Measurements from ENCODE around the gene ACTR5. TPM values are rescaled to one million over a fixed set of nuclear protein-coding genes. Genes with fewer than 3 reads are reported as not detected.
A peak's percentile ranks its signal among the peaks of the same experiment; 100 is the strongest.

Gene ACTR5
- total RNA-seq, 1 experiment from 2014 or later: 14.1 TPM

DNA sequence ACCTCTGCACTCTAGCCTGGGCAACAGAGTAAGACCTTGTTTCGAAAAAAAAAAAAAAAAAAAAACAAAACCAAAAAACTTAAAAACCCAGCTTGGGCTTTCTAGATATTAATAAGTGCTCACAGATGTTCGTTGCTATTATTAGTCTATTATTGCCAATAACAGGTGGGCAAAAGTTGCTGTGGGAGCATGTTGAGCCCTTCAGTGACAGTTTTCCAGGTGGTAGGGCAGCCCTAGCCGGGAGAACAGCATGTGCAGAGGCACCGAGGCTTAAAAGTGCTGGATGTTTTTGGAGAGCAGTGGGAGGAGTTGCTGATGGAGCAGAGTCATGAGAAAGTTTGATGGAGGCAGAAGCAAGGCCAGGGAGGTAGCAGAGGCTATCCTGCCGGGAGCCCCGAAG, 61.7 kb downstream of the ACTR5 start:
- Histone ChIP-seq H3K27me3 (ENCODE audit: insufficient read depth, low read length) (no peaks in the 10 kb centered on the region), H3K79me2 (ENCODE audit: insufficient read depth, low read length) (no peaks in the 10 kb centered on the region), H3K9ac (ENCODE audit: extremely low read depth, insufficient read length, low read length) (no peak overlapping the region)

More for the DNA sequence above, 61.7 kb downstream of the ACTR5 start:
- H3K4me3 Mint-ChIP-seq: no peak overlapping the region
- no peak overlapping the region for H2AFZ ChIP-seq (ENCODE audit: low read length)
- no peaks in the 10 kb centered on the region for H3K9me3 Mint-ChIP-seq
- WGBS (ENCODE audit: extremely low coverage, insufficient read length, low lambda C conversion rate): no CpG with 5 or more reads among the region's 6 CpGs
- no peaks in the 10 kb centered on the region for H3K79me1 ChIP-seq (ENCODE audit: insufficient read depth, low read depth, low read length, poor library complexity, severe bottlenecking)
- no peak overlapping the region for H3K56ac ChIP-seq (ENCODE audit: insufficient read length, low read depth, low read length)
- no peaks in the 10 kb centered on the region for H3K9me3 ChIP-seq (ENCODE audit: control insufficient read depth, low read depth, low read length)
- no peak overlapping the region for H2BK12ac ChIP-seq (ENCODE audit: insufficient read length, low read depth, low read length)
- peaks cover 20 to 27% of the 10 kb centered on the region in 2 experiments for H3K4me1 Mint-ChIP-seq
- peaks cover 19% of the 10 kb centered on the region for H3K23me2 ChIP-seq (ENCODE audit: insufficient read length, low read depth, low read length, poor library complexity, severe bottlenecking)
- H2BK20ac ChIP-seq (ENCODE audit: low read depth, low read length, poor library complexity, severe bottlenecking): no peak overlapping the region
- no peak overlapping the region for H3K23ac ChIP-seq (ENCODE audit: insufficient read length, low read depth, low read length)
- no peak overlapping the region for H2BK5ac ChIP-seq (ENCODE audit: insufficient read length, low read length)
- no peak overlapping the region for H4K91ac ChIP-seq (ENCODE audit: insufficient read length, low read depth, low read length)
- H4K20me1 ChIP-seq (ENCODE audit: control insufficient read depth, insufficient read depth, insufficient read length): no peaks in the 10 kb centered on the region
- TF ChIP-seq, protein P1, sequence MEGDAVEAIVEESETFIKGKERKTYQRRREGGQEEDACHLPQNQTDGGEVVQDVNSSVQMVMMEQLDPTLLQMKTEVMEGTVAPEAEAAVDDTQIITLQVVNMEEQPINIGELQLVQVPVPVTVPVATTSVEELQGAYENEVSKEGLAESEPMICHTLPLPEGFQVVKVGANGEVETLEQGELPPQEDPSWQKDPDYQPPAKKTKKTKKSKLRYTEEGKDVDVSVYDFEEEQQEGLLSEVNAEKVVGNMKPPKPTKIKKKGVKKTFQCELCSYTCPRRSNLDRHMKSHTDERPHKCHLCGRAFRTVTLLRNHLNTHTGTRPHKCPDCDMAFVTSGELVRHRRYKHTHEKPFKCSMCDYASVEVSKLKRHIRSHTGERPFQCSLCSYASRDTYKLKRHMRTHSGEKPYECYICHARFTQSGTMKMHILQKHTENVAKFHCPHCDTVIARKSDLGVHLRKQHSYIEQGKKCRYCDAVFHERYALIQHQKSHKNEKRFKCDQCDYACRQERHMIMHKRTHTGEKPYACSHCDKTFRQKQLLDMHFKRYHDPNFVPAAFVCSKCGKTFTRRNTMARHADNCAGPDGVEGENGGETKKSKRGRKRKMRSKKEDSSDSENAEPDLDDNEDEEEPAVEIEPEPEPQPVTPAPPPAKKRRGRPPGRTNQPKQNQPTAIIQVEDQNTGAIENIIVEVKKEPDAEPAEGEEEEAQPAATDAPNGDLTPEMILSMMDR (conservative IDR thresholded peaks at IDR 0.05): no peak
- H3K36me3 Mint-ChIP-seq (ENCODE audit: insufficient read depth in 1 of 3, low read depth in 3 of 3): peaks cover 0 to 6% (median 0%) of the 10 kb centered on the region in 3 experiments; a peak in 4 of 7 replicates
- peaks cover 3% of the 10 kb centered on the region; the same call in 1 of the 2 replicates for H3K4me1 ChIP-seq (ENCODE audit: insufficient read depth, low read length)
- H3K4ac ChIP-seq (ENCODE audit: low read depth, low read length): no peak overlapping the region
- no peak overlapping the region for H4K8ac ChIP-seq (replicated peaks; ENCODE audit: insufficient read length, low read depth, low read length)
- no peak overlapping the region for H2AK5ac ChIP-seq (ENCODE audit: insufficient read length, low read length)
- H3K18ac ChIP-seq (ENCODE audit: insufficient read length, low read depth, low read length): no peak overlapping the region
- H2BK15ac ChIP-seq (ENCODE audit: low read depth, low read length): no peak overlapping the region
- peaks cover 25% of the 10 kb centered on the region for H3K27me3 Mint-ChIP-seq (ENCODE audit: low read depth)
- H4K5ac ChIP-seq (ENCODE audit: insufficient read length, low read depth, low read length): no peak overlapping the region
- no peak overlapping the region for H3K27ac Mint-ChIP-seq
- no peak overlapping the region; the same call in 1 of the 2 replicates for H3K14ac ChIP-seq (ENCODE audit: insufficient read depth, low read length)
- H3K4me2 ChIP-seq (ENCODE audit: insufficient read depth, insufficient read length, low read length): no peak overlapping the region
- no peak overlapping the region for H2BK120ac ChIP-seq (ENCODE audit: low read depth, low read length, poor library complexity, severe bottlenecking)
- DNase-seq: peak; percentile 17
- no peak overlapping the region for H3K27ac ChIP-seq (ENCODE audit: insufficient read length, low read depth, low read length)
- no peak overlapping the region for H3T11ph ChIP-seq (ENCODE audit: low read length)

Measured in H9 (cell line).